SH-SY5Y (cell line): ENCODE measurements around the gene SNAI3.

Experiments
- GATA2 ChIP-seq: IDR thresholded peaks from 2 replicates; pipeline ENCODE4 v1.6.1; 2011; ENCODE audit warnings: mild to moderate bottlenecking, low read depth, low read length
- GATA3 ChIP-seq: IDR thresholded peaks from 2 replicates; pipeline ENCODE4 v1.6.1; 2011; ENCODE audit warnings: low read depth, mild to moderate bottlenecking, low read length, moderate library complexity

- TF ChIP-seq GATA2 = no peak
- no peak for TF ChIP-seq GATA3
These were observed 16.3 kb downstream of the SNAI3 start for GRCh38 chr16:88669980-88670379.
